H1 (cell line): ENCODE data around the gene SKP1. TPM values are rescaled to one million over a fixed set of nuclear protein-coding genes. Genes with fewer than 3 reads are reported as not detected.

Experiments
- CTCF ChIA-PET: fragments of 300-600 bp; sonication (Branson Sonifier 250); formaldehyde crosslinking; loops from one replicate; lab custom pipeline; 2021; ENCODE audit not compliant: partially characterized antibody; lab: Charles Lee
- POLR2A ChIA-PET: fragments of 300-600 bp; sonication (Branson Sonifier 250); formaldehyde crosslinking; loops from one replicate; lab custom pipeline; 2021; ENCODE audit warnings: inconsistent platforms; ENCODE audit not compliant: partially characterized antibody; lab: Charles Lee
- DNase-seq, 2 experiments: peaks; one replicate each; pipeline versions ENCODE4 v3.0.0 to v3.0.0-alpha.2; 2010 to 2022; ENCODE audit warnings: low spot score in 2 of 2, low read depth in 1 of 2, mixed read lengths in 1 of 2
- FAIRE-seq: peaks from 2 replicates; lab custom pipeline; 2011; peaks lifted over from hg19 to GRCh38; lab: Jason Lieb, UNC
- H2AFZ ChIP-seq: 2 replicates; pipeline ENCODE4 v1.8.1; 2012; ENCODE audit warnings: low read length, inconsistent platforms
- H2AK5ac ChIP-seq: 2 replicates; pipeline ENCODE4 v1.6.1; 2013; ENCODE audit warnings: low read depth, low read length
- H2BK120ac ChIP-seq: replicated peaks from 2 replicates; pipeline ENCODE3; 2013; ENCODE audit warnings: low read depth, low read length, inconsistent platforms
- H2BK12ac ChIP-seq: 2 replicates; pipeline ENCODE4 v1.6.1; 2013; ENCODE audit warnings: low read depth, low read length
- H2BK15ac ChIP-seq: 2 replicates; pipeline ENCODE4 v1.6.1; 2013; ENCODE audit warnings: low read length
- H2BK20ac ChIP-seq: 2 replicates; pipeline ENCODE4 v1.6.1; 2013; ENCODE audit warnings: low read length
- H2BK5ac ChIP-seq: 2 replicates; pipeline ENCODE4 v1.6.1; 2013; ENCODE audit warnings: low read depth, low read length
- H3K14ac ChIP-seq: 2 replicates; pipeline ENCODE4 v1.6.1; 2013; ENCODE audit warnings: inconsistent platforms; ENCODE audit not compliant: insufficient read length
- H3K18ac ChIP-seq: 2 replicates; pipeline ENCODE4 v1.6.1; 2013; ENCODE audit warnings: low read length; ENCODE audit errors: extremely low read depth
- H3K23ac ChIP-seq: 2 replicates; pipeline ENCODE4 v1.6.1; 2013; ENCODE audit warnings: inconsistent platforms; ENCODE audit not compliant: insufficient read length
- H3K23me2 ChIP-seq: 2 replicates; pipeline ENCODE4 v1.6.1; 2013; ENCODE audit warnings: low read depth, low read length
- H3K27ac ChIP-seq: 2 replicates; pipeline ENCODE4 v1.6.1; 2011; ENCODE audit warnings: low read depth, low read length, inconsistent platforms
- H3K27me3 ChIP-seq, 4 experiments: replicated peaks in 1 of 4; 1 replicate in 1 of 4; 2 replicates in 3 of 4; pipeline versions ENCODE4 v1.6.1 to v1.8.1; 2011 to 2013; ENCODE audit warnings: low read length in 3 of 4, mild to moderate bottlenecking in 3 of 4, inconsistent platforms in 2 of 4, mixed read lengths in 2 of 4, moderate library complexity in 1 of 4; ENCODE audit not compliant: control insufficient read depth in 3 of 4, insufficient read depth in 3 of 4; ENCODE audit errors: extremely low read depth in 1 of 4
- H3K36me3 ChIP-seq, 4 experiments: 2 replicates each; pipeline versions ENCODE4 v1.6.1 to v1.8.1; 2011 to 2013; ENCODE audit warnings: mild to moderate bottlenecking in 4 of 4, low read length in 3 of 4, moderate library complexity in 2 of 4, control low read depth in 1 of 4, inconsistent platforms in 1 of 4; ENCODE audit not compliant: insufficient read depth in 4 of 4, control insufficient read depth in 2 of 4
- H3K4ac ChIP-seq: replicated peaks from 2 replicates; pipeline ENCODE3; 2013; ENCODE audit warnings: low read length, low read depth, mixed read lengths, inconsistent platforms; ENCODE audit not compliant: insufficient read length
- H3K4me1 ChIP-seq, 4 experiments: replicated peaks in 1 of 4; 1 replicate in 1 of 4; 2 replicates in 3 of 4; pipeline versions ENCODE4 v1.6.1 to v1.8.1; 2011 to 2013; ENCODE audit warnings: low read length in 3 of 4, inconsistent platforms in 2 of 4, mixed read lengths in 1 of 4; ENCODE audit not compliant: insufficient read depth in 4 of 4, control insufficient read depth in 3 of 4
- H3K4me2 ChIP-seq, 2 experiments: 2 replicates each; pipeline versions ENCODE4 v1.6.1 to v1.8.1; 2011 to 2013; ENCODE audit warnings: low read depth in 2 of 2, low read length in 2 of 2, control low read depth in 1 of 2, inconsistent platforms in 1 of 2, mild to moderate bottlenecking in 1 of 2; ENCODE audit not compliant: insufficient read depth in 1 of 2
- H3K4me3 ChIP-seq, 4 experiments: fragments of 200-600, 300-600 bp in 1 of 4; sonication (generic), shearing (Covaris generic), sonication (Bioruptor Twin) in 1 of 4; 2 replicates each; pipeline versions ENCODE4 v1.5.1 to v1.8.1; 2011 to 2016; ENCODE audit warnings: low read length in 4 of 4, low read depth in 3 of 4, control low read depth in 2 of 4, inconsistent platforms in 2 of 4, mild to moderate bottlenecking in 2 of 4, mixed read lengths in 1 of 4, moderate library complexity in 1 of 4; ENCODE audit not compliant: insufficient read depth in 2 of 4; ENCODE audit errors: extremely low read depth in 1 of 4
- H3K56ac ChIP-seq: replicated peaks from 2 replicates; pipeline ENCODE3; 2013; ENCODE audit warnings: low read depth, mild to moderate bottlenecking, mixed read lengths, low read length, inconsistent platforms; ENCODE audit not compliant: insufficient read length
- H3K79me1 ChIP-seq: 2 replicates; pipeline ENCODE4 v1.6.1; 2013; ENCODE audit warnings: low read depth, low read length, control low read depth
- H3K79me2 ChIP-seq, 2 experiments: 2 replicates each; pipeline versions ENCODE4 v1.6.1 to v1.8.1; 2012 to 2013; ENCODE audit warnings: low read length in 2 of 2, mild to moderate bottlenecking in 2 of 2, inconsistent platforms in 1 of 2; ENCODE audit not compliant: insufficient read depth in 2 of 2, control insufficient read depth in 1 of 2
- H3K9ac ChIP-seq, 4 experiments: replicated peaks in 1 of 4; 1 replicate in 1 of 4; 2 replicates in 3 of 4; pipeline versions ENCODE4 v1.6.1 to v1.8.1; 2011 to 2013; ENCODE audit warnings: low read depth in 3 of 4, low read length in 3 of 4, control low read depth in 2 of 4, mild to moderate bottlenecking in 2 of 4, moderate library complexity in 2 of 4, inconsistent platforms in 1 of 4; ENCODE audit errors: extremely low read depth in 1 of 4
- H3K9me3 ChIP-seq, 2 experiments: 2 replicates each; pipeline versions ENCODE4 v1.6.1 to v1.8.1; 2012 to 2013; ENCODE audit warnings: mild to moderate bottlenecking in 2 of 2, moderate library complexity in 2 of 2, control low read depth in 1 of 2, inconsistent platforms in 1 of 2, low read depth in 1 of 2, low read length in 1 of 2, mixed read lengths in 1 of 2; ENCODE audit not compliant: insufficient read depth in 2 of 2
- H4K20me1 ChIP-seq, 2 experiments: replicated peaks in 1 of 2; 2 replicates each; pipeline versions ENCODE3 to v1.8.1; 2011 to 2013; ENCODE audit warnings: inconsistent platforms in 2 of 2, low read length in 2 of 2, mild to moderate bottlenecking in 1 of 2; ENCODE audit not compliant: insufficient read depth in 2 of 2, control insufficient read depth in 1 of 2
- H4K5ac ChIP-seq: 2 replicates; pipeline ENCODE4 v1.6.1; 2013; ENCODE audit warnings: low read length, low read depth, mixed read lengths, inconsistent platforms; ENCODE audit not compliant: insufficient read length
- H4K8ac ChIP-seq: 2 replicates; pipeline ENCODE4 v1.8.0; 2013; ENCODE audit warnings: mild to moderate bottlenecking, moderate library complexity, low read length, inconsistent platforms; ENCODE audit not compliant: insufficient read depth; ENCODE audit errors: extremely low read depth
- H4K91ac ChIP-seq: replicated peaks from 2 replicates; pipeline ENCODE3; 2013; ENCODE audit warnings: low read length, mixed read lengths, inconsistent platforms; ENCODE audit not compliant: insufficient read length
- BRCA1 ChIP-seq: IDR thresholded peaks from 2 replicates; pipeline ENCODE4 v1.6.1; 2012; ENCODE audit warnings: low read depth, low read length, improper control_type of control experiment
- EP300 ChIP-seq, 2 experiments: IDR thresholded peaks; 1 replicate in 1 of 2; 2 replicates in 1 of 2; pipeline ENCODE4 v1.6.1; 2011 to 2012; ENCODE audit warnings: low read depth in 2 of 2, low read length in 2 of 2, mild to moderate bottlenecking in 2 of 2, borderline replicate concordance in 1 of 2, inconsistent platforms in 1 of 2, moderate library complexity in 1 of 2
- JUN ChIP-seq: IDR thresholded peaks from 2 replicates; pipeline ENCODE4 v1.6.1; 2011; ENCODE audit warnings: low read depth, mild to moderate bottlenecking, improper control_type of control experiment, low read length
- JUND ChIP-seq: IDR thresholded peaks from 2 replicates; pipeline ENCODE4 v1.6.1; 2011; ENCODE audit warnings: mild to moderate bottlenecking, improper control_type of control experiment, low read length
- KDM4A ChIP-seq: IDR thresholded peaks from one replicate; pipeline ENCODE4 v1.7.1; 2012; ENCODE audit warnings: low read depth, mild to moderate bottlenecking, moderate library complexity, low read length, inconsistent platforms; ENCODE audit not compliant: severe bottlenecking
- RAD21 ChIP-seq, 2 experiments: IDR thresholded peaks in 1 of 2; conservative IDR thresholded peaks in 1 of 2; 2 replicates each; pipeline ENCODE4 v1.6.1; 2011; ENCODE audit warnings: low read depth in 2 of 2, low read length in 2 of 2, improper control_type of control experiment in 1 of 2, inconsistent platforms in 1 of 2, mild to moderate bottlenecking in 1 of 2, moderate library complexity in 1 of 2
- SIX5 ChIP-seq: IDR thresholded peaks from 2 replicates; pipeline ENCODE4 v1.6.1; 2011; ENCODE audit warnings: mild to moderate bottlenecking, low read depth, low read length
- WGBS, 2 experiments: shearing (Covaris generic) in 1 of 2; methylation state at CpG; one replicate each; pipeline versions ENCODE4 v1.1.6 to v1.1.7; 2013 to 2015; ENCODE audit warnings: low lambda C conversion rate in 2 of 2, mixed read lengths in 2 of 2, inconsistent platforms in 1 of 2, low coverage in 1 of 2, missing lambda C conversion rate in 1 of 2; ENCODE audit not compliant: insufficient replicate concordance in 2 of 2, insufficient coverage in 1 of 2, insufficient read length in 1 of 2; ENCODE audit errors: extremely low coverage in 1 of 2, missing lambda C conversion rate in 1 of 2; 5-methylcytosine and 5-hydroxymethylcytosine counted together
- polyA plus RNA-seq, 7 experiments: library from polyadenylated mRNA; depleted of rRNA in 3 of 7; stranded (reverse) in 5 of 7; unstranded in 2 of 7; fragments of >200 nt in 5 of 7; fragments of 200-250 nt in 2 of 7; gene quantifications; 1 replicate in 5 of 7; 2 replicates in 1 of 7; 4 replicates in 1 of 7; pipeline versions ENCODE4 v1.2.1 to v1.2.3, GENCODE V29; 2011 to 2013; ENCODE audit warnings: missing spikeins in 2 of 7, mixed read lengths in 2 of 7
- total RNA-seq: library from RNA; stranded (reverse); fragmentation: NEBNext Ultra II Directional; extraction: Animal tissue kit (Norgen Biotek cat#: 25700); gene quantifications from 2 replicates; pipeline ENCODE4 v1.2.1, GENCODE V29; 2021
- TF ChIP-seq, protein P1 (sequence below), 3 experiments: IDR thresholded peaks; 1 replicate in 2 of 3; 2 replicates in 1 of 3; pipeline versions ENCODE4 v1.5.1 to v1.6.1; 2011; ENCODE audit warnings: low read length in 3 of 3, mild to moderate bottlenecking in 3 of 3, inconsistent platforms in 2 of 3, low read depth in 1 of 3, moderate library complexity in 1 of 3; ENCODE audit not compliant: insufficient read depth in 1 of 3; ENCODE audit errors: control extremely low read depth in 1 of 3

Gene SKP1
- total and polyA plus RNA-seq, 2 of the 8 experiments (the other 6 are each of a cell fraction or from before 2014, with no cell fraction given) = 163 to 332 TPM

DNA sequence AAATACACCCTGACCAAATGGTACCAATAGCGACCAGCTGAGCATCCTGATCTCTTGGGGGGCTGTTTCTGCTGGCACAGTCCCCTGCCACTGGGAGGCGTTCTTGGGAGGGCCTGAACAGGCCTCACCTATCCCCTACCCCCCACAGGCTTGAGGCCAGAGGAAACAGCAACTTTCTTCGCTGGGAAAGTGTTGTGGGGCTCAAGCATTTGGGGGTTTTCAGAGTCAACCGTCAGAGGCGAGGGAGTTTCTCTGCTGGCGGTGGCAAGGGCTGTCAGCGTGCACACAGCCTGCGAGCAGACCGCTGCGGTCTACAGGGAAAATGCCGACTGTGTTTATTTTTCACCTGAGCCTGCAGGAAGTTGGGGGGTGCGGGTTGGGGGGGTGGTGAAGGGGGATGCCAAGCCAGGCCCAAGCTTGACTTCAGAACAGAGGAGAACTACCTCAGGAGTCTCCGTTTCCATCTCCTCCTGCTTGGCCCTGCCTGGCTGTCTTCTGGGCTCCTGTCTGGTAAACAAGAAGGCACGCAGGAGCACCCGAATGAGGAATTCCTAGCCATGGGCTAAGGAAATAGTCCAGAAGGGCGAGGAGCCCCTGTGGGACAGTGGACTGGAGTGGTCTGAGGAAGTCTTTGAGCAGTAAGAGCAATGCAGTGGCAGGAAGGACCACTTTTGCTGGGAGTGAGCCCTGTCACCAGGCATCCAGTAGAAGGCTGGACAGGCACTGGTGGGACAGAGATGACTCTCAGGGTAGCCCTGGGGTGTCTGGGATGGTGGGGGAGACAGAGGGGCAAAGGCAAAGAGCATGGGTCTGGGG lies 44.2 kb downstream of the SKP1 start:
- H3K18ac ChIP-seq = no peak overlapping the region
- no peak overlapping the region; the same call in 1 of the 2 replicates for H4K8ac ChIP-seq
- no peak overlapping the region for H4K5ac ChIP-seq
- no peak overlapping the region for H2BK12ac ChIP-seq
- H3K9ac ChIP-seq = no peak overlapping the region
- no peak overlapping the region for H3K4me3 ChIP-seq
- no peak overlapping the region for H2BK20ac ChIP-seq
- H4K91ac ChIP-seq = no peak overlapping the region
- H3K14ac ChIP-seq = no peak overlapping the region
- H2BK15ac ChIP-seq = no peak overlapping the region
- no peak overlapping the region for H3K27ac ChIP-seq
- no peak overlapping the region for H2BK120ac ChIP-seq
- no peaks in the 10 kb centered on the region for H3K23me2 ChIP-seq
- H3K36me3 ChIP-seq = peaks cover 0 to 6% (median under 1%) of the 10 kb centered on the region in 4 experiments; a peak in 2 of 8 replicates
- ChIA-PET POLR2A (interaction anchor here (0.7 to 1.5 kb wide), 2 partner anchors 10 to 119 kb away, joined by 3 read pairs; no protein-coding TSS in a partner anchor), CTCF (interaction anchor here (0.7 to 24.3 kb wide), 10 partner anchors 9 to 508 kb away, joined by 3 to 629 read pairs (median 4); no protein-coding TSS in a partner anchor)
- 71% methylated on average over 16 of the region's 16 CpGs; no CpG with 5 or more reads in 1 of the 2 experiments for WGBS, 2 experiments
- H2AK5ac ChIP-seq = no peak overlapping the region
- H2BK5ac ChIP-seq = no peak overlapping the region
- H3K9me3 ChIP-seq = no peaks in the 10 kb centered on the region
- H4K20me1 ChIP-seq = peaks cover 12 to 36% of the 10 kb centered on the region in 2 experiments
- no peaks in the 10 kb centered on the region; a peak in 1 of 4 replicates for H3K79me2 ChIP-seq
- H3K4ac ChIP-seq = no peak overlapping the region
- DNase-seq (peak in 1 of 2 experiments; percentile 68), FAIRE-seq (no peak)
- no peak overlapping the region; a peak in 1 of 4 replicates for H3K4me2 ChIP-seq
- no peak overlapping the region for H3K23ac ChIP-seq
- no peak overlapping the region for H2AFZ ChIP-seq
- H3K27me3 ChIP-seq = no peaks in the 10 kb centered on the region
- H3K4me1 ChIP-seq = peaks cover 0 to 5% (median 2%) of the 10 kb centered on the region in 4 experiments; a peak in 3 of 7 replicates
- peaks cover 6% of the 10 kb centered on the region for H3K79me1 ChIP-seq
- H3K56ac ChIP-seq = no peak overlapping the region
- TF ChIP-seq SIX5 (no peak), RAD21 (IDR thresholded peaks at IDR 0.05 in 1 of 2, conservative IDR thresholded peaks at IDR 0.05 in 1 of 2; ENCODE audit: low read depth in 2 of 2, low read length in 2 of 2) (peak; percentile 51 to 68), JUN (no peak), BRCA1 (no peak), KDM4A (no peak), EP300 (IDR thresholded peaks at IDR 0.05; ENCODE audit: borderline replicate concordance in 1 of 2, low read depth in 2 of 2, low read length in 2 of 2) (no peak), JUND (no peak)
- TF ChIP-seq, protein P1, sequence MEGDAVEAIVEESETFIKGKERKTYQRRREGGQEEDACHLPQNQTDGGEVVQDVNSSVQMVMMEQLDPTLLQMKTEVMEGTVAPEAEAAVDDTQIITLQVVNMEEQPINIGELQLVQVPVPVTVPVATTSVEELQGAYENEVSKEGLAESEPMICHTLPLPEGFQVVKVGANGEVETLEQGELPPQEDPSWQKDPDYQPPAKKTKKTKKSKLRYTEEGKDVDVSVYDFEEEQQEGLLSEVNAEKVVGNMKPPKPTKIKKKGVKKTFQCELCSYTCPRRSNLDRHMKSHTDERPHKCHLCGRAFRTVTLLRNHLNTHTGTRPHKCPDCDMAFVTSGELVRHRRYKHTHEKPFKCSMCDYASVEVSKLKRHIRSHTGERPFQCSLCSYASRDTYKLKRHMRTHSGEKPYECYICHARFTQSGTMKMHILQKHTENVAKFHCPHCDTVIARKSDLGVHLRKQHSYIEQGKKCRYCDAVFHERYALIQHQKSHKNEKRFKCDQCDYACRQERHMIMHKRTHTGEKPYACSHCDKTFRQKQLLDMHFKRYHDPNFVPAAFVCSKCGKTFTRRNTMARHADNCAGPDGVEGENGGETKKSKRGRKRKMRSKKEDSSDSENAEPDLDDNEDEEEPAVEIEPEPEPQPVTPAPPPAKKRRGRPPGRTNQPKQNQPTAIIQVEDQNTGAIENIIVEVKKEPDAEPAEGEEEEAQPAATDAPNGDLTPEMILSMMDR (IDR thresholded peaks at IDR 0.05; ENCODE audit: control extremely low read depth in 1 of 3, insufficient read depth in 1 of 3, low read depth in 1 of 3, low read length in 3 of 3) = peak in 2 of 3 experiments; percentile 68 to 76; a peak in 3 of 4 replicates
